ENCODE results near the gene ATXN3.

Gene ATXN3

DNA sequence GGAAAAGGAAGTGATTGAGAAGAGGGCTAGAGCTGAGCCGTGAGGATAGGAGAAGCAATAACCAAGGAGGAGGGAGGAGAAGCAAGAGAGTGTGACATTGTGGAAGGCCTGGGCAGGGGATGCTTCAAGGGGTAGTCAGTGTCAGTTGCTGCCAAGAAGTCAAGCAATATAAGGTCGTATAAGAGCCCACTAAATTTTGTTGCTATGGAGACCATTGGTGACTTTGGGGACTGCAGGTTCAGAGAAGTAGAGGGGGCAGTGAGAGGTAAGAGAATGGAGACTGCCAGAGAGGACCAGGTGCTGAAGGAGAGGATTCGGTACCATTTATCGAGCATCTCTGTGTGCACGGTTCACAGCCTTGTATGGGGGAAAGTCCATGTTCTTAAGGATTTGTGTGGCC lies 3.1 kb upstream of the ATXN3 start:
- TF ChIP-seq, protein P1, sequence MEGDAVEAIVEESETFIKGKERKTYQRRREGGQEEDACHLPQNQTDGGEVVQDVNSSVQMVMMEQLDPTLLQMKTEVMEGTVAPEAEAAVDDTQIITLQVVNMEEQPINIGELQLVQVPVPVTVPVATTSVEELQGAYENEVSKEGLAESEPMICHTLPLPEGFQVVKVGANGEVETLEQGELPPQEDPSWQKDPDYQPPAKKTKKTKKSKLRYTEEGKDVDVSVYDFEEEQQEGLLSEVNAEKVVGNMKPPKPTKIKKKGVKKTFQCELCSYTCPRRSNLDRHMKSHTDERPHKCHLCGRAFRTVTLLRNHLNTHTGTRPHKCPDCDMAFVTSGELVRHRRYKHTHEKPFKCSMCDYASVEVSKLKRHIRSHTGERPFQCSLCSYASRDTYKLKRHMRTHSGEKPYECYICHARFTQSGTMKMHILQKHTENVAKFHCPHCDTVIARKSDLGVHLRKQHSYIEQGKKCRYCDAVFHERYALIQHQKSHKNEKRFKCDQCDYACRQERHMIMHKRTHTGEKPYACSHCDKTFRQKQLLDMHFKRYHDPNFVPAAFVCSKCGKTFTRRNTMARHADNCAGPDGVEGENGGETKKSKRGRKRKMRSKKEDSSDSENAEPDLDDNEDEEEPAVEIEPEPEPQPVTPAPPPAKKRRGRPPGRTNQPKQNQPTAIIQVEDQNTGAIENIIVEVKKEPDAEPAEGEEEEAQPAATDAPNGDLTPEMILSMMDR (IDR thresholded peaks at IDR 0.05; ENCODE audit: insufficient read depth, low read depth, low read length, missing control alignments), result no peak
- no peak for DNase-seq (ENCODE audit: low read depth)
- H3K4me3 ChIP-seq (ENCODE audit: low read depth, low read length), result no peak overlapping the region

DNA sequence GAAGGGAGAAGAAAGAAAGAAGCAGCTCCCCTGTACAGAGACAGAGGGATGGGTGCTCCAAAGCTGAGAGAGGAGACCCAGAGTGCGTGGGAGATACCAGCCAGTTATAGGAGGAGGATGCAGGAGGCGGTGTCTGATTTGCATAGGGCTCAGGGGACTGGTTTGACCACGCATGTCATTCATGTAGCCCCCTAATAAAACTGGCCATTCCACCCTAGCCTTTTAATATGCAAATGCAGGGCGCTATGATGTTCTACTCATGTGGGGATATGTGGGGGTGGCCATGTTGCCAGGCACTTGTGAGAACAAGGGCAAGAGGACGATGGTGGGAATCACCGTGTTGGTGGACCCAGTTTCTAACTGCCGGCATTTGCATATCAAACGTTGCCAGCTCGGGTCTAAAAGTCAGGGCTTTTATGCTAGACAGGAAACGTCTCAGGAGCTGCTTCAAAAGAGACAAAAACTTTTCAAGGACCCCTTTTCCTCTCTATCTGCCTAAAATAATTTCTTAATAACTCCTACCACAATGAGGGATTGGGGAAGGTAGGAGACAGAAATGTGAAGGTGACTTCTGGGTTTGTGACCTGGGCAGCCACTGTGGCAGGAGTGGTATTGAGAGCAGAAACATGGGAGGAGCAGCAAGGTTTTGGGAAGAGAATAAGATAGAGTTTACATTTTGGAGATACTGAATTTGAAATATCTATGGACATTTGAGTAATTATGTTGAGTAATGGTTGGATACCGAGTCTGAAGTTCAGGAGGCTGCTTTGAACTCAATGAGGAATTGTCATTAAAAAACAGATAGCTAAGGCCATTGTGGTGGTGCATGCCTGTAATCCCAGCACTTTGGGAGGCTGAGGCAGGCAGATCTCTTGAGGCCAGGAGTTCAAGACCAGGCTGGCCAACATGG lies 2.2 kb upstream of the ATXN3 start:
- TF ChIP-seq, protein P1 (IDR thresholded peaks at IDR 0.05; ENCODE audit: insufficient read depth, low read depth, low read length, missing control alignments), result no peak
- H3K4me3 ChIP-seq (ENCODE audit: low read depth, low read length), result peak overlapping the region; percentile 27; the same call in 1 of the 2 replicates
- peak; percentile 75 for DNase-seq (ENCODE audit: low read depth)

DNA sequence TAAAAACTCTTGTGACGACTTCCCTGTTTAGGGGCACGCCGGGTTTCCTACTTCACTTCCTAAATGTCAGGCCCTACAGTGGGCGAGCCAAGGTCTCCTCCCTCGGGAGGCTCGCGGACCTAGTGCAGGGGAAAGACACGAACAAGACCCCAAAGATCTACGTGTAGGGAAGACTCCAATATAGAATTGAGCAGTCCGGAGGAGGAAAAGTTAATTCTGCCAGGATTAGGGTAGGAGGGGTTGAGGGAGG lies 564 bp downstream of the ATXN3 start:
- DNase-seq (ENCODE audit: low read depth), result peak; percentile 35
- TF ChIP-seq, protein P1 (IDR thresholded peaks at IDR 0.05; ENCODE audit: insufficient read depth, low read depth, low read length, missing control alignments), result no peak
- H3K4me3 ChIP-seq (ENCODE audit: low read depth, low read length), result peak overlapping the region; percentile 97

DNA sequence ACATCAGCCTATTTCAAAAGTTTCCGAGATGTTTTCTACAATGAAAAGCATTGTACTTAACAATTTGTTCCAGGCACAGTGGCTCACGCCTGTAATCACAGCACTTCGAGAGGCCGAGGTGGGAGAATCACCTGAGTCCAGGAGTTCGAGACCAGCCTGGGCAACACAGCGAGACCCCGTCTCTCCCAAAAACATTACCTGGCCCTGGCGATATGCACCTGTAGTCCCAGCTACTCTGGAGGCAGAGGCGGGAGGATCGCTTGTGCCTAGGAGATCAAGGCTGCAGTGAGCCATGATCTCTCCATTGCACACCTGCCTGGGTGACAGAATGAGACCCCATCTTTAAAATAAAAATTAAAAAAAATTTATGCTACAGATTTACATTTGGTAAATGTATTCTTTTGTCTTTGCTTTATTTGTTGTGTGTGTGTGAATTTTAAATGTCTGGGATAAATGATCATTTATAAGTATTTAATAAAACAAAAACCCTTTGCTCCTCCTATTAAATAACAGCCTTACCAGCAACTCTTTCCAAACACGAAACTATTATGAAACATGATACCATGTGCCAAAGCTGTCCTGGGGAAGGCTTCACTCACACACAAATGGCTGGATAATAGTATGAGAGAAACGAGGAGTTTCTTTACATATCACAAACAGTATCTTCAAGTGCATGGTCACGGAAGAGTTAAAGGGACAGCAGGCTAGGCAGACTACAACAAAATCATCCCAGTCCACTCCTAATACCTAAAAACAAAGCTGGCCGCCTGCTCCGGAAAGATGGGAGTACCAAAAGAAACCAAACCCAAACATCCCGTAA lies 1.1 kb downstream of the ATXN3 start:
- TF ChIP-seq, protein P1 (IDR thresholded peaks at IDR 0.05; ENCODE audit: insufficient read depth, low read depth, low read length, missing control alignments), result no peak
- DNase-seq (ENCODE audit: low read depth), result no peak
- H3K4me3 ChIP-seq (ENCODE audit: low read depth, low read length), result peak overlapping the region; percentile 97

DNA sequence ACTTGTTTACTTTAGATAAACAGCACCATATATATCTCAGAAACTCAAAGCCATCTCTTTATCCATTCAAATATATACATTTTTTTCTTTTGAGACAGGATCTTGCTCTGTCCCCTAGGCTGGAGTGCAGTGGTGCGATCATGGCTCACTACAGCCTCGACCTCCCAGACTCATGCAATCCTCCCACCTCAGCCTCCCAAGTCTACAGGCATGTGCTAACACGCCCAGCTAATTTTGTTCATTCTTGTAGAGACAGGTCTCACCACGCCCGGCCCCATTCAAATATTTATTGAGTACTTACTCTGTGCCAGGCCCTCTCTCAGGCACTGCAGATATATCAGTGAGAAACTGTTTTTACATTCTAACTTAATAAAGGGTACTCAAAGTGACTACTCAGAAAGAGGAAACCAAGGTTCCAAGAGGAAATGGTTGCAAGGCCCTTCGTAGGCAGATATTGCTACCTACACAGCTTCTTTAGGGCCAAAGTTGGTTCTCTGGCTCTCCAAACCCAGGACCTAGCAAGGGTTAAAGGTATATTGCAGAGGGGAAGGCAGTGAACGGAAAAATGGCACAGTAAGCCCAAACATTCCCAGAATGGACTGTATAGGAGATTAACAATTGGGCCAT lies 2.9 kb downstream of the ATXN3 start:
- H3K4me3 ChIP-seq (ENCODE audit: low read depth, low read length), result no peak overlapping the region
- DNase-seq (ENCODE audit: low read depth), result no peak
- TF ChIP-seq, protein P1 (IDR thresholded peaks at IDR 0.05; ENCODE audit: insufficient read depth, low read depth, low read length, missing control alignments), result no peak

DNA sequence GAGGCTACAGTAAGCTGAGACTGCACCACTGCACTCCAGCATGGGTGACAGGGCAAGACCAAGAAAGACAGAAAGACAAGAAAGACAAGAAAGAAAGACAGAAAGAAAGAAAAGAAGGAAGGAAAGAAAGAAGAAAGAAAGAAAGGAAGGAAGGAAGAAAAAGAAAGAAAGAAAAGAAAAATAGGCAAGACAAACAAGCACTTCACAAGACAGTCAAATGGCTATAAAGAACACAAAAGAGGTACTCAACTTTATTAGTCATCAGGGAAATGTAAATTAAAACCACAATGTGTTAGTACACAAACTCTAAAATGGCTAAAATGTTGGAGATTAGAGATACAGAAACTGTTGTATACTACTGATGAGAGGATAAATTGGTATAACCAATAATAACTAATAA lies 6.6 kb downstream of the ATXN3 start:
- no peak for DNase-seq (ENCODE audit: low read depth)
- TF ChIP-seq, protein P1 (IDR thresholded peaks at IDR 0.05; ENCODE audit: insufficient read depth, low read depth, low read length, missing control alignments), result no peak
- H3K4me3 ChIP-seq (ENCODE audit: low read depth, low read length), result no peak overlapping the region

Data from GM12865 (cell line).